ENCODE results near the gene DVL3. TPM values are rescaled to one million over a fixed set of nuclear protein-coding genes. Genes with fewer than 3 reads are reported as not detected.
A peak's percentile ranks its signal among the peaks of the same experiment; 100 is the strongest.

Gene DVL3
- total RNA-seq, 1 donor from 2014 or later: 159 TPM

GRCh38 chr3:184175981-184176376 lies 20.8 kb downstream of the DVL3 start:
- Mint-ChIP-seq H3K4me1 (peaks cover 35% of the 10 kb centered on the region), H3K4me3 (peak overlapping the region; percentile 86), H3K9me3 (no peaks in the 10 kb centered on the region), H3K27ac (peak overlapping the region; percentile 98), H3K36me3 (peaks cover 30% of the 10 kb centered on the region), H3K27me3 (ENCODE audit: low read depth) (no peaks in the 10 kb centered on the region)
- DNase-seq (ENCODE audit: low spot score in 2 of 2, unreplicated experiment in 2 of 2): no peak
- no peak for TF ChIP-seq CTCF (IDR thresholded peaks at IDR 0.05; ENCODE audit: unreplicated experiment)

- Mint-ChIP-seq H3K4me1 (peaks cover 35% of the 10 kb centered on the region), H3K27me3 (ENCODE audit: low read depth) (no peaks in the 10 kb centered on the region), H3K36me3 (peaks cover 26% of the 10 kb centered on the region), H3K27ac (peak overlapping the region; percentile 98), H3K9me3 (no peaks in the 10 kb centered on the region), H3K4me3 (peak overlapping the region; percentile 86)
- peak in 1 of 2 experiments; percentile 63 for DNase-seq (ENCODE audit: low spot score in 2 of 2, unreplicated experiment in 2 of 2)
- no peak for TF ChIP-seq CTCF (IDR thresholded peaks at IDR 0.05; ENCODE audit: unreplicated experiment)
Observed at GRCh38 chr3:184176377-184177330, 21.5 kb downstream of the DVL3 start.

GRCh38 chr3:184177331-184177731 lies 22.2 kb downstream of the DVL3 start:
- H3K4me1 Mint-ChIP-seq: peaks cover 35% of the 10 kb centered on the region
- peaks cover 26% of the 10 kb centered on the region for H3K36me3 Mint-ChIP-seq
- no peak for TF ChIP-seq CTCF (IDR thresholded peaks at IDR 0.05; ENCODE audit: unreplicated experiment)
- H3K27ac Mint-ChIP-seq: peak overlapping the region; percentile 98
- DNase-seq (ENCODE audit: low spot score in 2 of 2, unreplicated experiment in 2 of 2): no peak
- peak overlapping the region; percentile 86 for H3K4me3 Mint-ChIP-seq
- no peaks in the 10 kb centered on the region for H3K9me3 Mint-ChIP-seq
- H3K27me3 Mint-ChIP-seq (ENCODE audit: low read depth): no peaks in the 10 kb centered on the region

- no peaks in the 10 kb centered on the region for H3K27me3 Mint-ChIP-seq (ENCODE audit: low read depth)
- peaks cover 35% of the 10 kb centered on the region for H3K4me1 Mint-ChIP-seq
- no peak for TF ChIP-seq CTCF (IDR thresholded peaks at IDR 0.05; ENCODE audit: unreplicated experiment)
- peak overlapping the region; percentile 34 for H3K4me3 Mint-ChIP-seq
- H3K9me3 Mint-ChIP-seq: no peaks in the 10 kb centered on the region
- peaks cover 28% of the 10 kb centered on the region for H3K36me3 Mint-ChIP-seq
- peak overlapping the region; percentile 98 for H3K27ac Mint-ChIP-seq
- DNase-seq (ENCODE audit: low spot score in 2 of 2, unreplicated experiment in 2 of 2): no peak
Observed at GRCh38 chr3:184177767-184178306, 22.7 kb downstream of the DVL3 start.

DNA sequence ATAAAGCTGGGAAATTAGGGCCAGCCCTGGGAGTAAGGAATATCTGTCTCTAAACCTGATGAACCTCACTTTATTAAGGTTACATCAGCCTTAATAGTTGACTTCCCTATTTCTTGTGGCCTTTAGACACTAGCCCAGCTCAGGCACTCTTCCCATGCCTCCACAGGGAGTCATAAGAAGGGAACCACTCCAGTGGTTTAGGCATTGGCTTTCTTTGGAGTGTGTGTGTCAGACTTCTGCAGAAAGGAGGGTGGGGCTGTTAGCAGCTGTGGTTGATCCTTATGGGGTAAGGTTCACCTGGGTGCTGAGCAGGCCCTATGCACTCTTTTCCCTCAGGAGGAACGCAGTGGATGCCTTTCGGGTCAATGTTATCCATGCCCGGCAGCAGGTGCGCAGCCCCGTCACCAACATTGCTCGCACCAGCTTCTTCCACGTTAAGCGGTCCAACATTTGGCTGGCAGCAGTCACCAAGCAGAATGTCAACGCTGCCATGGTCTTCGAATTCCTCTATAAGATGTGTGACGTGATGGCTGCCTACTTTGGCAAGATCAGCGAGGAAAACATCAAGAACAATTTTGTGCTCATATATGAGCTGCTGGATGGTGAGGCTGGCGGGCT lies 23.5 kb downstream of the DVL3 start:
- Mint-ChIP-seq H3K27me3 (ENCODE audit: low read depth) (no peaks in the 10 kb centered on the region), H3K4me1 (peaks cover 35% of the 10 kb centered on the region), H3K4me3 (no peak overlapping the region), H3K36me3 (peaks cover 28% of the 10 kb centered on the region), H3K27ac (peak overlapping the region; percentile 39), H3K9me3 (no peaks in the 10 kb centered on the region)
- TF ChIP-seq CTCF (IDR thresholded peaks at IDR 0.05; ENCODE audit: unreplicated experiment): no peak
- no peak for DNase-seq (ENCODE audit: low spot score in 2 of 2, unreplicated experiment in 2 of 2)

Data from mesothelial cell of epicardium (in vitro differentiated cells).